HG03521 (cell line): ENCODE data around the gene C16orf95.
"Not testable (repeated sequence)": the region's sequence is repeated elsewhere in the genome, so short reads cannot be mapped to it uniquely, and the experiment has no call there.

ENCODE experiments used
- ATAC-seq: cut with Tn5 transposase; IDR thresholded peaks from one replicate; pipeline ENCODE4 v1.9.1; 2021; ENCODE audit warnings: mild to moderate bottlenecking, moderate library complexity; ENCODE audit not compliant: unreplicated experiment

The C16orf95 gene, protein sequence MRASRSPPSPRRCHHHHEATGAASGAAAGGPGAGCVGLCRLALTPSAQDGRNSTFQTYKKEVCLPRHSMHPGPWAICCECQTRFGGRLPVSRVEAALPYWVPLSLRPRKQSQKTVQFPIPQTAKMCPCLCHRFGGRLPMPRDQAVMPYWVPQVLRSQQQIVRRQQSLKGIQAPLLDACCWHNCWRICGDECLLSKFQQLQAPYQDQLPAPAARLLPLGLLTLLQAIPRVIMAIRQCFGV

DNA sequence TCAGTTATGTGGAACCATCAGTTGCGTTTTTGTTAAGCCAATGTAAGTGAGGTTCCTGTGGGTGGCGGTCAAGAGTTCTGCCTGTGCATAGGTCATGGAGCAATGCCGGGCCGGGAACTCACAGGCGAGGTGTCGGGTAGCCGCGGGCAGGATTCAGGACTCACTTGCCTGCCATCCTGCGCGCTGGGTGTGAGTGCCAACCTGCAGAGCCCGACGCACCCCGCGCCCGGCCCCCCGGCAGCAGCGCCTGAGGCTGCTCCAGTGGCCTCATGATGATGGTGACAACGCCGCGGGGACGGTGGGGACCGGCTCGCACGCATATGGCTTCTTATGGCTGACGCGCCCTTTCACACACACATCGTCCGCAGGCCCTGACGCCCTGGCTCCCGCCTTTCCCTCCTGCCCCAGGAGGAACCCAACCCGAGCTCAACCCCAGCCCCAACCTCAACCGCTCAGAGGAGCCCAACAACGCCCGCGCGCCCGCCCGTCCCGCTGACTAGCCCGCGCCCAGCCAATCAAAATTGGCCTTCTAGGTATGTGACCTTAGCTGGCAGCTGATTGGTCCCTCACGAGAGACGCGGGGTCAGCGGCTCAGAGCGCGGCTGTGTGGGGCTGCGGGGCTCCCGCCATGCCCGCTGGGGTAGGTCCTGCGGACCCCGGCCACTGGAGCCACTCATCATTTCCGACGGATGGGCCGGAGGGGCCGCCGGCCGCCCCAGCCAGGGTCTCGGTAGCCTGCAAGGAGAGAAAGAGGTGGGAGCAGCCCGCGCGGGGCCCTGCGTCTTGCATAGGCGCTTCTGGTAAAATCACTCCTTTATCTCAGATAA, at the start of gene C16orf95:
Gene C16orf95 (minus strand): TSS at position 470 of the 827 bp plus-strand sequence. CDS start 150 bp downstream, at position 320.
- ATAC-seq = peak; percentile 84

GRCh38 chr16:87366930-87367329, 49.7 kb upstream of the C16orf95 start:
- ATAC-seq = no peak

GRCh38 chr16:87366288-87366687, 49.1 kb upstream of the C16orf95 start:
- no peak for ATAC-seq

GRCh38 chr16:87365021-87365713, 48.0 kb upstream of the C16orf95 start:
- ATAC-seq = no peak

DNA sequence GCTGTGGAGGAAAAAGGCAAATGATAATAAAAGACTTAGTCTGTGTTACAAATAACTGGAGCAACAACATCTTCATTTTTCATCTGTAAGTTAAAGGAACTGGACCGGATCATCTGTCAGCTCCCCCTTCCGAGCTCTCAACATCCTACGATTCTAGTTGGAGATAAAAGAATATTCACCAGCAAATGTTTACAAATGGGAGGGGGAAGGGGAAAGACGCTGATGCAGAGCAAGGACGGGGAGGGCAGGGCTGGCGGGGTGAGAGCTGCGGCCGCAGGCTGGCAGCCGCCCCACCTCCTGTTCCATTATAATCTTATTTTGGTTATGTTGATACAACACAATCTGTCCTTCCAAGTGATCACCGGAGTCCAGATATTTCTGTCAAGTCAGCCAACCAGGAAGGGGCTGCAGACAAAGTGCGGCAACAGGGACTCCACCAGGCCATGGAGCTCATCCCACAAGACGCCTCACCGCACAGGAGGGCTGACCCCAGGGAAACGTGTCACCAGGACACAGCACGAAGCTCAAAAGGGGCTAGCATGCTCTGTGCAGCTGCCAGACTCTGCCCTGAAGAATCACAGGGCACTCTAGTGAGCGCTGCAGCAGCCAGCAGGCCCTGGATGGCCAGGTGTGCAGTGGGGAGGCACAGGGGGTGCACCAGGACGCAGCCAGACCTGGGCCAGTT, 46.7 kb upstream of the C16orf95 start:
- ATAC-seq = no peak

GRCh38 chr16:87362828-87363559, 45.8 kb upstream of the C16orf95 start:
- ATAC-seq = not testable (repeated sequence)

GRCh38 chr16:87361916-87362619, 44.9 kb upstream of the C16orf95 start:
- ATAC-seq = no peak

DNA sequence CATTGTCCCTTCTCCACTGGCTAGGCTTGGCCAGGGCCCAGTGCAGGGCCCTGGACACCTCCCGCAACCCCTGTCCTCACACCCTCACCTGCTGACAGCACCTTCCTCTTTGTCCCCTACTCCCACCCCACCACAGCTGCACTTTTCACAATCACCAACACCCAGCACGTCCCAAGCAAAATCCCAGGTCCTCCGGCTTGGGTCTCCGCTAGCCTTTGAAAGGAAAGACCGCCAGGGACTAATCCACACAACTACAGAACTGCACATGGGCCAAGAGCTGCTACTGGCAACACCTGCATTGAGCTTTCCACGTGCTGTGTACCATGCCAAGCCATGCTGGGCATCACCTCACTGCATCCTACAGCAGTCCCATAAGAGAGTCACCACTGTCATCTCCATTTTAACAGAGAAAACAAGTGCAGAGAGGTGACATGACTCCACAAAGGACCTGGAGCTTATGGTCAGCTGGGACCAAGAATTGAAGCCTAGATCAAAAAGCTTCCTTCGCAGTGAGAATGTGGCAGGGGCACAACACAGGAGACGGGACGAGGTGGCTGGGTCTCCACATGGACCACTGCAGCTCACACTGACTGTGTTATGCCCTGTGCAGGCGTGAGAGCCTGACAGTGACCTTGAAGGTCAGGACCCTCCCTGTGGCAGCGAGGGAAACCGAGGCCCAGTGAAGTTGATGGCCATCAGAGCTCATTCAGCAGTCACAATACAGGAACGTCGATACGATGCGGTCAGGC, 43.8 kb upstream of the C16orf95 start:
- ATAC-seq = no peak

GRCh38 chr16:87359121-87359520, 41.9 kb upstream of the C16orf95 start:
- ATAC-seq = no peak

- ATAC-seq = no peak
Observed at GRCh38 chr16:87358696-87359095, 41.5 kb upstream of the C16orf95 start.

DNA sequence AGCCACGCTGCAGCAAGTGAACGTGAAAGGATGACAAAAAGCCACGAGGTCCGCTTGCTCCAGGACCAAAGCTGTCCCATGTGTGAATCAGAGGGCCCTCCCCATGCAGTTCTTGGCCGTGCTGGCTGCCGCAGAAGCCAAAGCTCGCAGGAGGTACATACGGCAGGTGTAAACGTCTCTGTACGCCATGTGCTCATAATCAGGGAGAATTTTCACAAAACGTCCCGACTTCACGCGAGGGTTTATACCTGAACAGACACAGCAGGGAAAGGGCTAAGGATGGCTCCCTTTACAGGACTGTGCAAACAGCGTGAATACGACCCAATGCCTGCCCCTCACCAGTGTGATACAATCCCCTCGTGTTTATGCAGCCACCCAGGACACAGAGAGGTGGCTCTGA, 41.1 kb upstream of the C16orf95 start:
- no peak for ATAC-seq

- ATAC-seq = no peak
Observed at GRCh38 chr16:87356491-87356853, 39.3 kb upstream of the C16orf95 start.

DNA sequence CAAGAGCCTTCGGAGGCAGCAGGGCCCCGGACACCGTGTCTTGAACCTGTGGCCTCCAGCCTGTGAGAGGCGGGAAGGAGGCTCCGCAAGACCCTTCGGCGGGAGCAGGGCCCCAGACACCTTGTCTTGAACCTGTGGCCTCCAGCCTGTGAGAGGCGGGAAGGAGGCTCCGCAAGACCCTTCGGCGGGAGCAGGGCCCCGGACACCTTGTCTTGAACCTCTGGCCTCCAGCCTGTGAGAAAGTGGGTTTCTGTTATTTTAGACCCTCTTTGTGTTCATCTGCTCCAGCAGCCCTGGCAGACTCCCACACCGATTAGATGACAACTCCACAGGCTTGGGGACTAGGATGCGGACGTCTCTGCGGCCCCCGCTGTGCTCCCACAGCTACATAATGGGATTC, 36.4 kb upstream of the C16orf95 start:
- ATAC-seq = no peak

DNA sequence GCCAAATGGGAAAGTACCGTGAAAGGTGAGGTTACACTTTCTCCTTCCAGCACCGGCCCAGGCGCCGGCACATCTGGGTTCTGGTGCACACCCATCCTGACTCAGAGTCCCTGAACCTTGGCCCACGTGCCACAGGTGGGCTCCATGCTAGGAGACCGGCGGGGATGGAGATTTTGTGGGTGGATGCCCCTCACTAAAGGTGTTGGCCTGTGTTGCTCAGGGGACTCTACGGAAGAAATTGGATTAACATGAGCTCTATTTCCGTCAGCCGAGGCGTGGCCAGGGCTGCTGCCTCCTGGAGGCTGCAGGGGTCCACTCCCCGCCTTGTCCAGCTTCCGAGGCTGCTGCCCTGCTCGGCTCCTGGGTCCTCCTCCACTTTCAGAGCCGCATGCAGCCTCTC, 35.6 kb upstream of the C16orf95 start:
- ATAC-seq = no peak

- ATAC-seq = no peak
Observed at GRCh38 chr16:87351320-87351698, 34.1 kb upstream of the C16orf95 start.

DNA sequence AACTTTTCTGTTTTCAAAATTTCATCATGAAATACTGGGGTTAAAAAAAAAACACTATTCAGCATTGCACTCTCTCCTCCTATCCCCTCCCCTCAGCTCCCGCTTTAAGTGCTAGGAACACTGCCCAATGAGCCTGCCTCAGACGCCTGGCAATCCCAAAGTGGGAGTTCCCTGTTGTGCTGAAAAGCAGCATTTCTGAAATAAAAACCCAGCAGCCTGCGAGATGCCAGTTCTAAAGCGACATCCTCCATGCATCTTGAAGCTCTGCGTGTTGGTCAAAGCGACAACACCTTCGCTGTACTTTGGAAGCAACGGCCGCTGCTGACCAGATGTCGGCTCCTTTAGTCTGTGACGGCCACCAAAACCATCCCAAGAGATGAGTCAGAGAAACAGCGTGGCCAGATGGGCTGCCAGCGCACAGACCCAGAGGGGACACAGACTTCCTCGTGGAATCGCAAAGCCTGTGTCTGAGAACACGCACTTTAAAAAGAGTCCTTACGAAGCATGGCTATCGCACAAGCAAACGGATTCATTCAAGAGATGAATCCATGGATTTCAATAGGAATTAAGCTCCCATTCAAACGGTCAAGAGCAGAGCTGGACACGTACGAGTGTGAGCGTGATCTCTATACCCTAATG, 33.6 kb upstream of the C16orf95 start:
- no peak for ATAC-seq

- no peak for ATAC-seq
Observed at GRCh38 chr16:87350031-87350430, 32.8 kb upstream of the C16orf95 start.

- ATAC-seq = no peak
Observed at GRCh38 chr16:87348616-87349157, 31.5 kb upstream of the C16orf95 start.
